Activated naive CD4-positive, alpha-beta T cell treated with anti-CD3 and anti-CD28 coated beads, Interleukin-2, amount 50 U/mL, for 24 hours (primary cell): ENCODE measurements around the gene ELMOD1.
"Not testable (repeated sequence)": the region's sequence is repeated elsewhere in the genome, so short reads cannot be mapped to it uniquely, and the experiment has no call there.

Experiments
- H3K27ac Mint-ChIP-seq: one replicate; pipeline ENCODE4 v1.8.0; 2021; ENCODE audit warnings: mild to moderate bottlenecking, mixed read lengths
- H3K27me3 Mint-ChIP-seq: one replicate; pipeline ENCODE4 v1.8.0; 2021; ENCODE audit warnings: mixed read lengths
- H3K36me3 Mint-ChIP-seq: one replicate; pipeline ENCODE4 v1.8.0; 2021; ENCODE audit warnings: mixed read lengths
- H3K4me1 Mint-ChIP-seq: one replicate; pipeline ENCODE4 v1.8.0; 2021; ENCODE audit warnings: mixed read lengths
- H3K4me3 Mint-ChIP-seq: one replicate; pipeline ENCODE4 v1.8.0; 2021; ENCODE audit warnings: mild to moderate bottlenecking, mixed read lengths
- H3K9me3 Mint-ChIP-seq: one replicate; pipeline ENCODE4 v1.8.0; 2021; ENCODE audit warnings: mixed read lengths

ELMOD1 gene

GRCh38 chr11:107573438-107573837 lies 17.5 kb upstream of the ELMOD1 start:
- Mint-ChIP-seq H3K27ac (no peak overlapping the region), H3K4me1 (no peaks in the 10 kb centered on the region), H3K36me3 (no peaks in the 10 kb centered on the region), H3K27me3 (peaks cover 5% of the 10 kb centered on the region), H3K9me3 (no peaks in the 10 kb centered on the region), H3K4me3 (no peak overlapping the region)

- not testable (repeated sequence) for H3K4me3 Mint-ChIP-seq, H3K27ac Mint-ChIP-seq, H3K9me3 Mint-ChIP-seq, H3K4me1 Mint-ChIP-seq, H3K36me3 Mint-ChIP-seq, H3K27me3 Mint-ChIP-seq
These were observed 14.2 kb upstream of the ELMOD1 start for GRCh38 chr11:107576497-107577345.

- no peaks in the 10 kb centered on the region for H3K9me3 Mint-ChIP-seq
- H3K36me3 Mint-ChIP-seq, result peaks cover 3% of the 10 kb centered on the region
- no peaks in the 10 kb centered on the region for H3K4me1 Mint-ChIP-seq
- H3K27ac Mint-ChIP-seq, result no peak overlapping the region
- H3K27me3 Mint-ChIP-seq, result peaks cover 5% of the 10 kb centered on the region
- H3K4me3 Mint-ChIP-seq, result no peak overlapping the region
These were observed 13.6 kb upstream of the ELMOD1 start for GRCh38 chr11:107577346-107577711.

GRCh38 chr11:107579169-107579568 lies 11.8 kb upstream of the ELMOD1 start:
- not testable (repeated sequence) for H3K27me3 Mint-ChIP-seq, H3K27ac Mint-ChIP-seq, H3K4me3 Mint-ChIP-seq, H3K36me3 Mint-ChIP-seq, H3K9me3 Mint-ChIP-seq, H3K4me1 Mint-ChIP-seq

GRCh38 chr11:107581147-107581546 lies 9.8 kb upstream of the ELMOD1 start:
- Mint-ChIP-seq H3K4me3 (no peak overlapping the region), H3K36me3 (peaks cover 3% of the 10 kb centered on the region), H3K27me3 (peaks cover 6% of the 10 kb centered on the region), H3K4me1 (no peaks in the 10 kb centered on the region), H3K27ac (no peak overlapping the region), H3K9me3 (no peaks in the 10 kb centered on the region)

GRCh38 chr11:107583629-107584195 lies 7.2 kb upstream of the ELMOD1 start:
- Mint-ChIP-seq H3K27ac (no peak overlapping the region), H3K9me3 (peaks cover 5% of the 10 kb centered on the region), H3K27me3 (peaks cover 24% of the 10 kb centered on the region), H3K4me1 (no peaks in the 10 kb centered on the region), H3K4me3 (no peak overlapping the region), H3K36me3 (peaks cover 5% of the 10 kb centered on the region)

GRCh38 chr11:107587306-107587979 lies 3.5 kb upstream of the ELMOD1 start:
- Mint-ChIP-seq H3K4me3 (no peak overlapping the region), H3K9me3 (peaks cover 5% of the 10 kb centered on the region), H3K36me3 (peaks cover 2% of the 10 kb centered on the region), H3K27ac (no peak overlapping the region), H3K4me1 (peaks cover 27% of the 10 kb centered on the region), H3K27me3 (peaks cover 46% of the 10 kb centered on the region)

- Mint-ChIP-seq H3K36me3 (peaks cover 2% of the 10 kb centered on the region), H3K4me3 (peak overlapping the region; percentile 86), H3K27me3 (peaks cover 64% of the 10 kb centered on the region), H3K27ac (peak overlapping the region; percentile 52), H3K4me1 (peaks cover 33% of the 10 kb centered on the region), H3K9me3 (peaks cover 5% of the 10 kb centered on the region)
These were observed 657 bp downstream of the ELMOD1 start for GRCh38 chr11:107591378-107592230.

- Mint-ChIP-seq H3K27ac (no peak overlapping the region), H3K4me1 (peaks cover 33% of the 10 kb centered on the region), H3K27me3 (peaks cover 65% of the 10 kb centered on the region), H3K9me3 (peaks cover 5% of the 10 kb centered on the region), H3K36me3 (peaks cover 2% of the 10 kb centered on the region), H3K4me3 (peak overlapping the region; percentile 86)
These were observed 1.3 kb downstream of the ELMOD1 start for GRCh38 chr11:107592231-107592590.

- peaks cover 2% of the 10 kb centered on the region for H3K36me3 Mint-ChIP-seq
- no peak overlapping the region for H3K4me3 Mint-ChIP-seq
- H3K4me1 Mint-ChIP-seq, result peaks cover 33% of the 10 kb centered on the region
- no peak overlapping the region for H3K27ac Mint-ChIP-seq
- peaks cover 5% of the 10 kb centered on the region for H3K9me3 Mint-ChIP-seq
- H3K27me3 Mint-ChIP-seq, result peaks cover 62% of the 10 kb centered on the region
These were observed 1.9 kb downstream of the ELMOD1 start for GRCh38 chr11:107592813-107593212.

- peaks cover 60% of the 10 kb centered on the region for H3K27me3 Mint-ChIP-seq
These were observed 3.0 kb downstream of the ELMOD1 start for GRCh38 chr11:107593951-107594350.

GRCh38 chr11:107594736-107595135 lies 3.8 kb downstream of the ELMOD1 start:
- no peaks in the 10 kb centered on the region for H3K36me3 Mint-ChIP-seq
- no peaks in the 10 kb centered on the region for H3K9me3 Mint-ChIP-seq
- peaks cover 28% of the 10 kb centered on the region for H3K4me1 Mint-ChIP-seq
- H3K27me3 Mint-ChIP-seq, result peaks cover 54% of the 10 kb centered on the region
- H3K4me3 Mint-ChIP-seq, result no peak overlapping the region
- no peak overlapping the region for H3K27ac Mint-ChIP-seq

More at GRCh38 chr11:107593951-107594350, 3.0 kb downstream of the ELMOD1 start:
- peaks cover 33% of the 10 kb centered on the region for H3K4me1 Mint-ChIP-seq
- no peaks in the 10 kb centered on the region for H3K36me3 Mint-ChIP-seq
- no peaks in the 10 kb centered on the region for H3K9me3 Mint-ChIP-seq
- no peak overlapping the region for H3K4me3 Mint-ChIP-seq
- no peak overlapping the region for H3K27ac Mint-ChIP-seq

GRCh38 chr11:107598225-107599139 lies 7.5 kb downstream of the ELMOD1 start:
- peaks cover 50% of the 10 kb centered on the region for H3K27me3 Mint-ChIP-seq
- no peak overlapping the region for H3K4me3 Mint-ChIP-seq
- H3K36me3 Mint-ChIP-seq, result no peaks in the 10 kb centered on the region
- H3K4me1 Mint-ChIP-seq, result no peaks in the 10 kb centered on the region
- H3K9me3 Mint-ChIP-seq, result no peaks in the 10 kb centered on the region
- H3K27ac Mint-ChIP-seq, result no peak overlapping the region

GRCh38 chr11:107605061-107606006 lies 14.4 kb downstream of the ELMOD1 start:
- Mint-ChIP-seq H3K9me3 (no peaks in the 10 kb centered on the region), H3K27ac (no peak overlapping the region), H3K27me3 (peaks cover 52% of the 10 kb centered on the region), H3K4me3 (no peak overlapping the region), H3K4me1 (no peaks in the 10 kb centered on the region), H3K36me3 (no peaks in the 10 kb centered on the region)
